ENCODE results near the gene DBH. TPM values are rescaled to one million over a fixed set of nuclear protein-coding genes. Genes with fewer than 3 reads are reported as not detected.

The DBH gene
- polyA plus RNA-seq, 3 donors, result not detected

- intact Hi-C loops (cut with micrococcal nuclease), result no loop called here
Observed at GRCh38 chr9:133595910-133596309, 40.3 kb upstream of the DBH start.

GRCh38 chr9:133597316-133597957 is 38.7 kb upstream of the DBH start:
- no peak overlapping the region for H2AFZ ChIP-seq (ENCODE audit: insufficient read depth, low read depth, low read length, poor library complexity, severe bottlenecking)
- intact Hi-C loops (cut with micrococcal nuclease), result no loop called here
- peaks cover 24 to 33% (median 28%) of the 10 kb centered on the region in 7 donors for H3K9me3 Mint-ChIP-seq

More at GRCh38 chr9:133595910-133596309, 40.3 kb upstream of the DBH start:
- no peak for DNase-seq
- Mint-ChIP-seq H3K27me3 (ENCODE audit: low read depth in 3 of 3) (peaks cover 0 to 5% (median 0%) of the 10 kb centered on the region in 3 donors), H3K36me3 (no peaks in the 10 kb centered on the region), H3K9me3 (peaks cover 24 to 33% (median 28%) of the 10 kb centered on the region in 7 donors), H3K27ac (no peak overlapping the region), H3K4me1 (no peaks in the 10 kb centered on the region), H3K4me3 (no peak overlapping the region)
- H3K9me3 ChIP-seq (replicated peaks in 1 of 2; ENCODE audit: control insufficient read depth in 1 of 2, insufficient read depth in 1 of 2, low read length in 2 of 2), result peaks cover 33% of the 10 kb centered on the region in 2 donors
- no peaks in the 10 kb centered on the region for H3K4me1 ChIP-seq (ENCODE audit: control insufficient read depth in 1 of 2, insufficient read depth in 2 of 2, low read length in 2 of 2)
- H3K27me3 ChIP-seq (ENCODE audit: control insufficient read depth in 2 of 2, insufficient read depth in 2 of 2, low read length in 2 of 2), result no peaks in the 10 kb centered on the region
- no peak overlapping the region for H3K9ac ChIP-seq (ENCODE audit: insufficient read depth, low read length, poor library complexity, severe bottlenecking)
- H4K20me1 ChIP-seq (ENCODE audit: insufficient read depth, low read length), result no peaks in the 10 kb centered on the region
- no peak for TF ChIP-seq CTCF (IDR thresholded peaks at IDR 0.05)
- H3K79me2 ChIP-seq (ENCODE audit: insufficient read depth, low read length), result no peaks in the 10 kb centered on the region
- H3K4me2 ChIP-seq (replicated peaks; ENCODE audit: extremely low read depth, low read length, poor library complexity, severe bottlenecking), result no peak overlapping the region
- WGBS (ENCODE audit: insufficient coverage), result 93% methylated on average over 8 of the region's 8 CpGs
- H3K36me3 ChIP-seq (replicated peaks in 1 of 2; ENCODE audit: control insufficient read depth in 1 of 2, insufficient read depth in 2 of 2, low read length in 2 of 2), result no peaks in the 10 kb centered on the region
- no peak overlapping the region for H2AFZ ChIP-seq (ENCODE audit: insufficient read depth, low read depth, low read length, poor library complexity, severe bottlenecking)
- H3K27ac ChIP-seq (ENCODE audit: low read depth in 1 of 2, low read length in 2 of 2), result no peak overlapping the region
- no peak overlapping the region for H3K4me3 ChIP-seq (replicated peaks in 1 of 3; ENCODE audit: low read depth in 2 of 3, low read length in 3 of 3)

More at GRCh38 chr9:133597316-133597957, 38.7 kb upstream of the DBH start:
- DNase-seq, result no peak
- TF ChIP-seq CTCF (IDR thresholded peaks at IDR 0.05), result no peak
- Histone ChIP-seq H3K27me3 (ENCODE audit: control insufficient read depth in 2 of 2, insufficient read depth in 2 of 2, low read length in 2 of 2) (no peaks in the 10 kb centered on the region), H3K4me1 (ENCODE audit: control insufficient read depth in 1 of 2, insufficient read depth in 2 of 2, low read length in 2 of 2) (no peaks in the 10 kb centered on the region), H3K79me2 (ENCODE audit: insufficient read depth, low read length) (no peaks in the 10 kb centered on the region), H3K9me3 (replicated peaks in 1 of 2; ENCODE audit: control insufficient read depth in 1 of 2, insufficient read depth in 1 of 2, low read length in 2 of 2) (peaks cover 33% of the 10 kb centered on the region in 2 donors), H3K9ac (ENCODE audit: insufficient read depth, low read length, poor library complexity, severe bottlenecking) (no peak overlapping the region), H3K4me2 (replicated peaks; ENCODE audit: extremely low read depth, low read length, poor library complexity, severe bottlenecking) (no peak overlapping the region), H4K20me1 (ENCODE audit: insufficient read depth, low read length) (no peaks in the 10 kb centered on the region), H3K27ac (ENCODE audit: low read depth in 1 of 2, low read length in 2 of 2) (no peak overlapping the region), H3K4me3 (replicated peaks in 1 of 3; ENCODE audit: low read depth in 2 of 3, low read length in 3 of 3) (no peak overlapping the region), H3K36me3 (replicated peaks in 1 of 2; ENCODE audit: control insufficient read depth in 1 of 2, insufficient read depth in 2 of 2, low read length in 2 of 2) (no peaks in the 10 kb centered on the region)
- H3K4me3 Mint-ChIP-seq, result no peak overlapping the region
- no peak overlapping the region for H3K27ac Mint-ChIP-seq
- 71% methylated on average over 2 of the region's 7 CpGs for WGBS (ENCODE audit: insufficient coverage)
- H3K36me3 Mint-ChIP-seq, result no peaks in the 10 kb centered on the region
- peaks cover 0 to 5% (median 0%) of the 10 kb centered on the region in 3 donors for H3K27me3 Mint-ChIP-seq (ENCODE audit: low read depth in 3 of 3)
- no peaks in the 10 kb centered on the region for H3K4me1 Mint-ChIP-seq

Measured in CD14-positive monocyte (primary cell).